ENCODE results near the gene SEPTIN12.

GRCh38 chr16:4750896-4751295 is 37.2 kb downstream of the SEPTIN12 start:
- TF ChIP-seq ZNF565 (CRISPR knock-in tag; conservative IDR thresholded peaks at IDR 0.05; ENCODE audit: low read depth) (no peak), PPARA (CRISPR knock-in tag; IDR thresholded peaks at IDR 0.05; ENCODE audit: borderline replicate concordance) (no peak), RARB (CRISPR knock-in tag; IDR thresholded peaks at IDR 0.05) (no peak), ZC3H10 (CRISPR knock-in tag; IDR thresholded peaks at IDR 0.05) (no peak)
